ENCODE measurements around the gene HDHD3.

GRCh38 chr9:113397203-113397631, 20.4 kb upstream of the HDHD3 start:
- no peak for TF ChIP-seq CTCF (IDR thresholded peaks at IDR 0.05)
- no peak for TF ChIP-seq POLR2A (IDR thresholded peaks at IDR 0.05)

Measured in adrenal gland (tissue), 5 donors.